Panc1 (cell line): ENCODE results near the gene EZH2.

Experiments used
- POLR2AphosphoS5 ChIP-seq: IDR thresholded peaks from 2 replicates; pipeline ENCODE4 v1.6.1; 2012; ENCODE audit warnings: mild to moderate bottlenecking, low read depth, low read length, moderate library complexity
- TCF7L2 ChIP-seq: IDR thresholded peaks from 2 replicates; pipeline ENCODE4 v1.6.1; 2011; ENCODE audit warnings: mild to moderate bottlenecking, low read depth, low read length, inconsistent platforms
- TF ChIP-seq, protein P1 (sequence below): fragments of 450-650 bp; IDR thresholded peaks from 2 replicates; pipeline ENCODE4 v1.5.1; 2017; ENCODE audit warnings: mild to moderate bottlenecking
- TF ChIP-seq, protein P2 (sequence below), 2 experiments: IDR thresholded peaks; 2 replicates each; pipeline ENCODE4 v1.6.1; 2011 to 2012; ENCODE audit warnings: low read depth in 2 of 2, control low read depth in 1 of 2, low read length in 1 of 2, mild to moderate bottlenecking in 1 of 2, moderate library complexity in 1 of 2; ENCODE audit not compliant: insufficient read depth in 1 of 2

DNA sequence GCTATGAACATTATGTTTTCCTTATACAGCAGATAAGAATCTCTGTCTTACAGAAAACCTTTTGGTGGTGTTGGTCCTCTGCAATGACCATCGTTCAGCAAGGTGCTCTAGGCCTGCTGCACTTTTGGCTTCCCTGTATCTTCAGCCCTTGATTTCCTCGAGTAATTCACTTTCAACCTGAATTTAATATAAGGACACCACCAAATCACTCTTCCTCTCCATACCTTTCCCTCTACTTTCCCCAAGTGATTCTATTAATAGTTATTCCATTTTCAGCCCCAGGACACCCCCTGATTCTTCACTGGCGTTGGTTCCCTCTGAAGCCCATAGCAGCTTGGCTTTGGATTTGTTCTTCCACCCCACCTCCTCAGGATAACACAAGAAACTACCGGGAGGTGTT, 72.2 kb downstream of the EZH2 start:
- TF ChIP-seq, protein P1, sequence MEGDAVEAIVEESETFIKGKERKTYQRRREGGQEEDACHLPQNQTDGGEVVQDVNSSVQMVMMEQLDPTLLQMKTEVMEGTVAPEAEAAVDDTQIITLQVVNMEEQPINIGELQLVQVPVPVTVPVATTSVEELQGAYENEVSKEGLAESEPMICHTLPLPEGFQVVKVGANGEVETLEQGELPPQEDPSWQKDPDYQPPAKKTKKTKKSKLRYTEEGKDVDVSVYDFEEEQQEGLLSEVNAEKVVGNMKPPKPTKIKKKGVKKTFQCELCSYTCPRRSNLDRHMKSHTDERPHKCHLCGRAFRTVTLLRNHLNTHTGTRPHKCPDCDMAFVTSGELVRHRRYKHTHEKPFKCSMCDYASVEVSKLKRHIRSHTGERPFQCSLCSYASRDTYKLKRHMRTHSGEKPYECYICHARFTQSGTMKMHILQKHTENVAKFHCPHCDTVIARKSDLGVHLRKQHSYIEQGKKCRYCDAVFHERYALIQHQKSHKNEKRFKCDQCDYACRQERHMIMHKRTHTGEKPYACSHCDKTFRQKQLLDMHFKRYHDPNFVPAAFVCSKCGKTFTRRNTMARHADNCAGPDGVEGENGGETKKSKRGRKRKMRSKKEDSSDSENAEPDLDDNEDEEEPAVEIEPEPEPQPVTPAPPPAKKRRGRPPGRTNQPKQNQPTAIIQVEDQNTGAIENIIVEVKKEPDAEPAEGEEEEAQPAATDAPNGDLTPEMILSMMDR = no peak
- TF ChIP-seq, protein P2, sequence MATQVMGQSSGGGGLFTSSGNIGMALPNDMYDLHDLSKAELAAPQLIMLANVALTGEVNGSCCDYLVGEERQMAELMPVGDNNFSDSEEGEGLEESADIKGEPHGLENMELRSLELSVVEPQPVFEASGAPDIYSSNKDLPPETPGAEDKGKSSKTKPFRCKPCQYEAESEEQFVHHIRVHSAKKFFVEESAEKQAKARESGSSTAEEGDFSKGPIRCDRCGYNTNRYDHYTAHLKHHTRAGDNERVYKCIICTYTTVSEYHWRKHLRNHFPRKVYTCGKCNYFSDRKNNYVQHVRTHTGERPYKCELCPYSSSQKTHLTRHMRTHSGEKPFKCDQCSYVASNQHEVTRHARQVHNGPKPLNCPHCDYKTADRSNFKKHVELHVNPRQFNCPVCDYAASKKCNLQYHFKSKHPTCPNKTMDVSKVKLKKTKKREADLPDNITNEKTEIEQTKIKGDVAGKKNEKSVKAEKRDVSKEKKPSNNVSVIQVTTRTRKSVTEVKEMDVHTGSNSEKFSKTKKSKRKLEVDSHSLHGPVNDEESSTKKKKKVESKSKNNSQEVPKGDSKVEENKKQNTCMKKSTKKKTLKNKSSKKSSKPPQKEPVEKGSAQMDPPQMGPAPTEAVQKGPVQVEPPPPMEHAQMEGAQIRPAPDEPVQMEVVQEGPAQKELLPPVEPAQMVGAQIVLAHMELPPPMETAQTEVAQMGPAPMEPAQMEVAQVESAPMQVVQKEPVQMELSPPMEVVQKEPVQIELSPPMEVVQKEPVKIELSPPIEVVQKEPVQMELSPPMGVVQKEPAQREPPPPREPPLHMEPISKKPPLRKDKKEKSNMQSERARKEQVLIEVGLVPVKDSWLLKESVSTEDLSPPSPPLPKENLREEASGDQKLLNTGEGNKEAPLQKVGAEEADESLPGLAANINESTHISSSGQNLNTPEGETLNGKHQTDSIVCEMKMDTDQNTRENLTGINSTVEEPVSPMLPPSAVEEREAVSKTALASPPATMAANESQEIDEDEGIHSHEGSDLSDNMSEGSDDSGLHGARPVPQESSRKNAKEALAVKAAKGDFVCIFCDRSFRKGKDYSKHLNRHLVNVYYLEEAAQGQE (IDR thresholded peaks at IDR 0.05; ENCODE audit: insufficient read depth in 1 of 2, low read depth in 2 of 2, low read length in 1 of 2) = no peak
- TF ChIP-seq TCF7L2 (no peak), POLR2AphosphoS5 (no peak)
